HG03565 (cell line): ENCODE measurements around the gene SHC2.
"Not testable (repeated sequence)": the region's sequence is repeated elsewhere in the genome, so short reads cannot be mapped to it uniquely, and the experiment has no call there.

Experiments used
- ATAC-seq: cut with Tn5 transposase; IDR thresholded peaks from one replicate; pipeline ENCODE4 v1.9.1; 2021; ENCODE audit warnings: mild to moderate bottlenecking, moderate library complexity; ENCODE audit not compliant: unreplicated experiment

The SHC2 gene

GRCh38 chr19:450912-451481, 9.8 kb downstream of the SHC2 start:
- not testable (repeated sequence) for ATAC-seq

- no peak for ATAC-seq
Observed at GRCh38 chr19:449916-450315, 10.9 kb downstream of the SHC2 start.

- no peak for ATAC-seq
Observed at GRCh38 chr19:447816-448560, 12.8 kb downstream of the SHC2 start.

GRCh38 chr19:447064-447426, 13.8 kb downstream of the SHC2 start:
- no peak for ATAC-seq

- ATAC-seq: no peak
Observed at GRCh38 chr19:444677-445210, 16.1 kb downstream of the SHC2 start.

- no peak for ATAC-seq
Observed at GRCh38 chr19:443005-443404, 17.8 kb downstream of the SHC2 start.

- ATAC-seq: no peak
Observed at GRCh38 chr19:442085-442484, 18.7 kb downstream of the SHC2 start.

- no peak for ATAC-seq
Observed at GRCh38 chr19:441213-441836, 19.5 kb downstream of the SHC2 start.

- ATAC-seq: no peak
Observed at GRCh38 chr19:440391-441212, 20.2 kb downstream of the SHC2 start.

GRCh38 chr19:439167-439900, 21.5 kb downstream of the SHC2 start:
- ATAC-seq: no peak

GRCh38 chr19:438416-438958, 22.3 kb downstream of the SHC2 start:
- ATAC-seq: no peak

GRCh38 chr19:437041-437440, 23.8 kb downstream of the SHC2 start:
- ATAC-seq: no peak

GRCh38 chr19:436413-436950, 24.4 kb downstream of the SHC2 start:
- ATAC-seq: no peak

GRCh38 chr19:435707-436412, 25.0 kb downstream of the SHC2 start:
- ATAC-seq: no peak

- ATAC-seq: no peak
Observed at GRCh38 chr19:435056-435706, 25.7 kb downstream of the SHC2 start.

- ATAC-seq: no peak
Observed at GRCh38 chr19:434152-434960, 26.5 kb downstream of the SHC2 start.

- no peak for ATAC-seq
Observed at GRCh38 chr19:430701-431100, 30.1 kb downstream of the SHC2 start.

- no peak for ATAC-seq
Observed at GRCh38 chr19:428149-428548, 32.7 kb downstream of the SHC2 start.
